OCI-LY7 (cell line): ENCODE measurements around the gene HERC2. TPM values are rescaled to one million over a fixed set of nuclear protein-coding genes. Genes with fewer than 3 reads are reported as not detected.

Experiments
- BruUV-seq: library from RNA; stranded (reverse); fragments of 400-500 nt; replicated peaks from 2 replicates; lab custom pipeline; 2021; lab: Mats Ljungman, UMichigan
- CTCF ChIA-PET: fragments of 300-600 bp; sonication (Branson Sonifier 250); formaldehyde crosslinking; loops from one replicate; lab custom pipeline; 2022; ENCODE audit warnings: antibody characterized with exemption; ENCODE audit not compliant: unreplicated experiment; lab: Charles Lee
- POLR2A ChIA-PET: fragments of 300-600 bp; sonication (Branson Sonifier 250); formaldehyde crosslinking; loops from one replicate; lab custom pipeline; 2022; ENCODE audit warnings: antibody characterized with exemption; lab: Charles Lee
- DNase-seq: peaks from one replicate; pipeline ENCODE4 v3.0.0-alpha.2; 2015; ENCODE audit warnings: low spot score
- H2AFZ ChIP-seq: fragments of 200-600 bp; sonication (generic), shearing (Covaris generic); 2 replicates; pipeline ENCODE4 v1.6.1; 2014; ENCODE audit warnings: mild to moderate bottlenecking, antibody characterized with exemption, low read length, moderate library complexity
- H3K27ac ChIP-seq: fragments of 200-600 bp; sonication (generic); 2 replicates; pipeline ENCODE4 v1.5.1; 2014; ENCODE audit warnings: mixed run types, low read depth, mild to moderate bottlenecking, moderate library complexity, low read length, inconsistent platforms; ENCODE audit not compliant: poor library complexity, severe bottlenecking
- H3K36me3 ChIP-seq: fragments of 200-600 bp; sonication (generic); 2 replicates; pipeline ENCODE4 v1.6.1; 2014; ENCODE audit warnings: mild to moderate bottlenecking, antibody characterized with exemption, low read length, moderate library complexity, mixed read lengths; ENCODE audit not compliant: insufficient read depth
- H3K4me1 ChIP-seq: fragments of 200-600 bp; sonication (generic); 2 replicates; pipeline ENCODE4 v1.5.1; 2014; ENCODE audit warnings: mild to moderate bottlenecking, low read length; ENCODE audit not compliant: insufficient read depth, poor library complexity, severe bottlenecking
- H3K4me2 ChIP-seq: fragments of 200-600 bp; sonication (generic); 2 replicates; pipeline ENCODE4 v1.6.1; 2014; ENCODE audit warnings: mild to moderate bottlenecking, low read length
- H3K4me3 ChIP-seq: fragments of 200-600 bp; sonication (generic); 2 replicates; pipeline ENCODE4 v1.5.1; 2014; ENCODE audit warnings: mild to moderate bottlenecking, low read depth, low read length; ENCODE audit not compliant: poor library complexity, severe bottlenecking
- H3K79me2 ChIP-seq: fragments of 200-600 bp; sonication (generic); 2 replicates; pipeline ENCODE4 v1.6.1; 2016; ENCODE audit warnings: low read depth, mild to moderate bottlenecking, low read length, moderate library complexity, mixed read lengths; ENCODE audit not compliant: insufficient read depth
- H3K9me2 ChIP-seq: fragments of 200-600 bp; sonication (generic); 2 replicates; pipeline ENCODE4 v1.6.1; 2016; ENCODE audit warnings: mild to moderate bottlenecking, low read length, mixed read lengths; ENCODE audit not compliant: insufficient read depth
- H3K9me3 ChIP-seq: fragments of 200-600 bp; sonication (generic); 2 replicates; pipeline ENCODE4 v1.6.1; 2014; ENCODE audit warnings: mild to moderate bottlenecking, mixed run types, low read length, mixed read lengths
- H4K20me1 ChIP-seq: fragments of 200-600 bp; sonication (generic); 2 replicates; pipeline ENCODE4 v1.6.1; 2014; ENCODE audit warnings: mild to moderate bottlenecking, antibody characterized with exemption, low read length, moderate library complexity, mixed read lengths; ENCODE audit not compliant: insufficient read depth
- CTCF ChIP-seq: fragments of 200-600 bp; sonication (generic); conservative IDR thresholded peaks from 2 replicates; pipeline ENCODE4 v1.5.1; 2014; ENCODE audit warnings: mild to moderate bottlenecking, antibody characterized with exemption, low read length, moderate library complexity, mixed read lengths
- EZH2phosphoT487 ChIP-seq: fragments of 200-600 bp; sonication (generic); IDR thresholded peaks from 2 replicates; pipeline ENCODE4 v1.6.1; 2018; ENCODE audit warnings: low read depth, borderline replicate concordance, mild to moderate bottlenecking, mixed run types, antibody characterized with exemption, low read length, moderate library complexity, mixed read lengths
- intact Hi-C: fragments of 100-400 bp; cut with micrococcal nuclease; formaldehyde crosslinking; loops from one replicate; pipeline ENCODE4 v1.10.0; 2022; ENCODE audit not compliant: unreplicated experiment
- total RNA-seq, 2 experiments: library from RNA; depleted of rRNA in 1 of 2; stranded (reverse); fragments of >200 nt in 1 of 2; shearing (Covaris generic) in 1 of 2; gene quantifications; 2 replicates each; pipeline ENCODE4 v1.2.3, GENCODE V29; 2014 to 2022

The HERC2 gene
- total RNA-seq, 2 experiments from 2014 or later = 55.5 to 94.0 TPM

- Histone ChIP-seq H3K27ac (no peak overlapping the region), H3K36me3 (no peaks in the 10 kb centered on the region), H3K9me2 (no peaks in the 10 kb centered on the region), H3K79me2 (no peaks in the 10 kb centered on the region), H3K4me3 (no peak overlapping the region), H2AFZ (no peak overlapping the region), H3K9me3 (peaks cover 6% of the 10 kb centered on the region; the same call in 1 of the 2 replicates), H3K4me1 (no peaks in the 10 kb centered on the region), H4K20me1 (no peaks in the 10 kb centered on the region), H3K4me2 (no peak overlapping the region)
- ChIA-PET POLR2A (interaction anchor here (0.6 kb wide), 1 partner anchor 690 kb away, joined by 4 read pairs; no protein-coding TSS in a partner anchor), CTCF (interaction anchor here (0.6 kb wide), 1 partner anchor 68 kb away, joined by 11 read pairs; no protein-coding TSS in a partner anchor)
- BruUV-seq = no TSS peak
- intact Hi-C loops = loop anchor here (1.0 kb wide), 1 partner anchor 37 kb away; no protein-coding TSS in a partner anchor
- TF ChIP-seq EZH2phosphoT487 (no peak), CTCF (peak; percentile 83)
- DNase-seq = peak; percentile 72
Measured at GRCh38 chr15:28086175-28086703, 235.7 kb downstream of the HERC2 start.

GRCh38 chr15:28085489-28086174, 236.3 kb downstream of the HERC2 start:
- H3K4me3 ChIP-seq = no peak overlapping the region
- no peak for TF ChIP-seq EZH2phosphoT487
- no peak for TF ChIP-seq CTCF
- H3K4me2 ChIP-seq = no peak overlapping the region
- H2AFZ ChIP-seq = no peak overlapping the region
- H3K36me3 ChIP-seq = no peaks in the 10 kb centered on the region
- ChIA-PET CTCF (interaction anchor here (0.6 kb wide), 1 partner anchor 68 kb away, joined by 11 read pairs; no protein-coding TSS in a partner anchor), POLR2A (interaction anchor here (0.6 kb wide), 1 partner anchor 689 kb away, joined by 4 read pairs; no protein-coding TSS in a partner anchor)
- no TSS peak for BruUV-seq
- intact Hi-C loops = loop anchor here (1.0 kb wide), 1 partner anchor 38 kb away; no protein-coding TSS in a partner anchor
- no peaks in the 10 kb centered on the region for H3K9me2 ChIP-seq
- H4K20me1 ChIP-seq = no peaks in the 10 kb centered on the region
- H3K4me1 ChIP-seq = no peaks in the 10 kb centered on the region
- H3K9me3 ChIP-seq = 0 out of 2 replicates have a peak, but pooled peaks cover under 1% of the 10 kb centered on the region
- H3K79me2 ChIP-seq = no peaks in the 10 kb centered on the region
- DNase-seq = no peak
- H3K27ac ChIP-seq = no peak overlapping the region
